Suprapubic skin (tissue), 4 donors: ENCODE measurements around the gene EPHB1.

ENCODE experiments used
- CTCF ChIP-seq, 2 donors: fragments of 200-600 bp in 1 of 2; fragments of 450-650 bp in 1 of 2; sonication (generic) in 1 of 2; IDR thresholded peaks; one replicate each; pipeline ENCODE4 v1.5.1; 2016 to 2019; ENCODE audit warnings: antibody characterized with exemption in 2 of 2, mild to moderate bottlenecking in 1 of 2, moderate library complexity in 1 of 2
- EP300 ChIP-seq: sonication (generic); formaldehyde crosslinking; IDR thresholded peaks from one replicate; pipeline ENCODE4 v1.6.1; 2017; ENCODE audit warnings: antibody characterized with exemption
- POLR2A ChIP-seq, 2 donors: fragments of 450-650 bp; IDR thresholded peaks; one replicate each; pipeline ENCODE4 v1.6.1; 2017; ENCODE audit warnings: antibody characterized with exemption in 2 of 2, mild to moderate bottlenecking in 2 of 2, moderate library complexity in 2 of 2
- POLR2AphosphoS5 ChIP-seq, 3 donors: sonication (generic); formaldehyde crosslinking; IDR thresholded peaks; one replicate each; pipeline ENCODE4 v1.6.1; 2017; ENCODE audit warnings: antibody characterized with exemption in 3 of 3

- TF ChIP-seq CTCF (IDR thresholded peaks at IDR 0.05) (no peak), POLR2A (IDR thresholded peaks at IDR 0.05) (no peak), EP300 (no peak), POLR2AphosphoS5 (IDR thresholded peaks at IDR 0.05) (no peak)
Observed at GRCh38 chr3:134887536-134887935, 92.5 kb downstream of the EPHB1 start.
